ENCODE results near the gene MECP2.

MECP2 gene

DNA sequence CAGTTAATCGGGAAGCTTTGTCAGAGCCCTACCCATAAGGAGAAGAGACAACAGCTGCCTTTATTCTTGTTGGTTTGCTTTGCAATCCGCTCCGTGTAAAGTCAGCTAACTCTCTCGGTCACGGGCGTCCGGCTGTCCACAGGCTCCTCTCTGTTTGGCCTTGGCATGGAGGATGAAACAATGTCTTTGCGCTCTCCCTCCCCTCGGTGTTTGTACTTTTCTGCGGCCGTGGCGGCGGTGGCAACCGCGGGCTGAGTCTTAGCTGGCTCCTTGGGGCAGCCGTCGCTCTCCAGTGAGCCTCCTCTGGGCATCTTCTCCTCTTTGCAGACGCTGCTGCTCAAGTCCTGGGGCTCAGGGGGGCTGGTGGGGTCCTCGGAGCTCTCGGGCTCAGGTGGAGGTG lies 67.3 kb downstream of the MECP2 start:
- DNase-seq (ENCODE audit: insufficient read length, low spot score), result no peak
- TF ChIP-seq TAF1 (IDR thresholded peaks at IDR 0.05; ENCODE audit: low read depth, low read length) (no peak), POLR2A (IDR thresholded peaks at IDR 0.05; ENCODE audit: low read depth, low read length) (no peak), PAX5 (IDR thresholded peaks at IDR 0.05; ENCODE audit: insufficient read depth, low read length, severe bottlenecking) (no peak), POU2F2 (IDR thresholded peaks at IDR 0.05; ENCODE audit: low read depth, low read length) (no peak), SPI1 (IDR thresholded peaks at IDR 0.05; ENCODE audit: low read depth, low read length) (no peak), POLR2AphosphoS5 (IDR thresholded peaks at IDR 0.05; ENCODE audit: low read depth, low read length) (no peak)
- FAIRE-seq, result no peak

DNA sequence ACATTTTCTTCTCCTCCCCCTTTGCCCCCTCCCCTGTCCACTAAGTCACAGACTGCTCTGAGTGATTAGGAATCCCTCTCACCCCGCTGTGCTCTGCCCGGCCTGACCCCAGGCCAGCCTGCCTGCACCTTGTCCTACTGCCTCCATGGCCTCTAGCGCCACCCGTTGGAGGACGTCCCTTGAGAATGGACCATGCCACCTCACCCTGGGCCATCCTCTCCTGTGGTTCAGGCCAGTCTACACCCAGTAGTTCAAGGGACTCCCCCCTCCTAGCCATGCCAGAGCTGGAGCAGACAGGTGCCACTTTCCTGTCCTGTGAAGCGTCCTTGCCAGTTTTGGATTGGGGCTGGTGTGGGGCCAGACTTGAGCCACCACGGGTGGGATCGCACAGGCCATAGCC lies 68.1 kb downstream of the MECP2 start:
- no peak for FAIRE-seq
- TF ChIP-seq POLR2AphosphoS5 (IDR thresholded peaks at IDR 0.05; ENCODE audit: low read depth, low read length) (no peak), POLR2A (IDR thresholded peaks at IDR 0.05; ENCODE audit: low read depth, low read length) (no peak), POU2F2 (IDR thresholded peaks at IDR 0.05; ENCODE audit: low read depth, low read length) (no peak), SPI1 (IDR thresholded peaks at IDR 0.05; ENCODE audit: low read depth, low read length) (no peak), TAF1 (IDR thresholded peaks at IDR 0.05; ENCODE audit: low read depth, low read length) (no peak), PAX5 (IDR thresholded peaks at IDR 0.05; ENCODE audit: insufficient read depth, low read length, severe bottlenecking) (no peak)

DNA sequence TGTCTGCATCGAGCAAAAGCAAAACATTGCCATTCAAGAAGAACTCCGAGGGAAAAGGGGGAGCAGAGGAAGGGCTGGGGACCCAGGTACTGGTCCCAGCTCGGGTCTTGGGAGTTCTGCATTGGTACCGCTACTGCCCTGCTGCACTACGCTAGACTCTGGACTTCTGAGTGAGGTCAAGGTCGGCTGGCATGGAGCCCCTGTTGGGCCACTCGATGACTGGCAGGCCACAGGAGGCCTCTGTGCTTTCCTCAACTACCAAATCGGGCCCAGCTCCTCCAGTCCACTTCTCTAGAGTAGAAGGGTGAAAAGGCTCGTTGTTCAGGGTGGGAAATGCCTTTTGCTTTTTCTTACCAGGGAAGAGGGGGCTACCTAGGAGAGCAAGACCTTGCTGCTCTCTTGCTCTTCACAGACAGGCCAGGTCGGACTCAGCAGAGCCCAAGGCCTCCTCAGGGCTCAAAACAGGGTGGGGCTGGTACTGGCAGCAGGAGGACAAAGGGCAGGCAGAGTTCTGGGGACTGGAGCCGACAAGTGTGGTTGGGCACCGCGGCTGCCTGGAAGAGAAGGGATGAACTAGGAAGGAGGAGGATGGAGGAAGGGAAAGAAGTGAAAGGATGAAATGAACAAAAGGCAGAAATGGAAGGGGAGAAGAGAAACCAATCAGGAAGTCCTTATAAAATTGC lies 68.9 kb downstream of the MECP2 start:
- no peak for FAIRE-seq
- TF ChIP-seq POLR2A (IDR thresholded peaks at IDR 0.05; ENCODE audit: low read depth, low read length) (no peak), SPI1 (IDR thresholded peaks at IDR 0.05; ENCODE audit: low read depth, low read length) (no peak), POLR2AphosphoS5 (IDR thresholded peaks at IDR 0.05; ENCODE audit: low read depth, low read length) (no peak), PAX5 (IDR thresholded peaks at IDR 0.05; ENCODE audit: insufficient read depth, low read length, severe bottlenecking) (no peak), POU2F2 (IDR thresholded peaks at IDR 0.05; ENCODE audit: low read depth, low read length) (no peak), TAF1 (IDR thresholded peaks at IDR 0.05; ENCODE audit: low read depth, low read length) (no peak)
- no peak for DNase-seq (ENCODE audit: insufficient read length, low spot score)

More for the DNA sequence above, 68.1 kb downstream of the MECP2 start:
- DNase-seq (ENCODE audit: insufficient read length, low spot score), result no peak

DNA sequence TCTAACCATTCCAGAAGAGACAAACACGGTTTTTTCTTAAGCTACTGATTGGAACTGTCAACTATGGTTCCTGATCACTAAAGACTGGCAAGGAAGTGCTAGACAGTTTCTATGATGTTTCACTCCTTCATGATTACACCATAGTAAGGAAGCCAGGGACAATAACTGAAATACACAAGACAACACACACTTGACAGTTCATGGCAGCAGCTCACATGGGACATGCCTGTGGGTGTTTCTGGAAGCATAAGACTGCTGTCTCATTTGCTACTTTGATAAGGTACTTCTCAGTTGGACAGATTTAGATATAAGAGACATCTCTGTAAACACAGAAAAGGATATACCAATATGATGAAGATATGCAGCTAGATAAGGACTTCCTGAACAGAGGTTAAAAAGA lies 69.5 kb downstream of the MECP2 start:
- FAIRE-seq (no peak), DNase-seq (ENCODE audit: insufficient read length, low spot score) (no peak)
- TF ChIP-seq POLR2A (IDR thresholded peaks at IDR 0.05; ENCODE audit: low read depth, low read length), result no peak
- no peak for TF ChIP-seq TAF1 (IDR thresholded peaks at IDR 0.05; ENCODE audit: low read depth, low read length)
- no peak for TF ChIP-seq SPI1 (IDR thresholded peaks at IDR 0.05; ENCODE audit: low read depth, low read length)
- TF ChIP-seq PAX5 (IDR thresholded peaks at IDR 0.05; ENCODE audit: insufficient read depth, low read length, severe bottlenecking), result no peak

DNA sequence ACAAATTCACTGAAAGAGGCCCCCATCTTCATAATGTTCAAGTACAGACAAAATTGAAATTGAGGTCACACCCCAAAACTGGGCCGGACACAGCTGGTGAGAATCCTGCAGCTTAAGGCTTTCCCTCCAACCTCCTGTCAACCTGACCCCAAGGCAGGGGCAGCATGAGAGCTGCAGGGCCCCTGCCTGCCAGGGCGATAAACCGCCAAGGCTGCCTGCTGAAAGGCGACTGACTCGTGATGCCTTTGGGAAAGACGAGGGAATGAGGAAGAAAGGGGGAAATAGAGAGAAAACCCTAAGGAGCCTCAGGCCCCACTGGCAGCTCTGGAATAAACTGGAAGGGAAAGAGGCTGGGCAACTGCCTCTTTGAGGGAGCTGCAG lies 70.5 kb downstream of the MECP2 start:
- TF ChIP-seq SPI1 (IDR thresholded peaks at IDR 0.05; ENCODE audit: low read depth, low read length), result no peak
- FAIRE-seq (no peak), DNase-seq (ENCODE audit: insufficient read length, low spot score) (no peak)

DNA sequence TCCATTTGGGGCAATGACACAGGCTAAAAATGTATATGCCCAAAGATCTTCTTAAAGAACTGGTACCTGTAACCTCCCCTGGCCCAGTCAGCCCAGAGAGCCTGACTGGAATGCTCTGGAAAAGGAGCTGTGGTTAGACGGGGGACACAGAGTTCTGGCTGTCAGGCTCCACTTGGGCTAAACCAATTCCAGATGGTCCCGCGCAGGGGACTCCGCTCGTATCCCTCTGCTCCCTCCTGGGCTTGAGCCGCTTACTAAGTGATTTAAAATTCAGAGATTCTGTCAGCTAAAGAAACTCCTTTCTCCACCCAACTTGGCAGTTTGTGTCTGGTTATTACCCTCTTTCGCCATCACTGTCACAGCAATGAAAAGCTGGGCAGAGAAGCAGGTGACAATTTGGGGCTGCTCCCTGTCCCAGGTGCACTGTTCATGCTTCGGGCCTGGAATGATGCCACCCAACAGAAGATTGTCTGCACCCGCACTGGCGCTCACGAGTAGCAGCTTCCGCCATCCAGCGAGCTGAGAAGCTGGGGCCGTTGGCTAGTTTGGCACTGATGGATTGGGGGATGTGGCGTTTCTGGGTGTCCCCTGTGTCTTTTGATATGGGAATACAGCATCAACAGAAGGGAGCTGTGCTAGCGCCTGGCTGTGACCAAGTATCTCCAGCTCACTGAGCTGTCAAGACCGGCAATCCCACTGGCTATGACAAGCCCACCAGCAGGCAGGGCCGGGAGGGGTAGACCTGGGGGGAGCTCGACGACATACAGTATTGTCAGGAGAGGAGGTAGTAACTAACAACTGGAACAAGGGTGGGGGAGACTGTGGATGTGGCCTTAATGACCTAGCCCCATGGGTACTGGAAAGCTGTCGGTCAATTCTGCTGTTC lies 71.1 kb downstream of the MECP2 start:
- FAIRE-seq (peak; percentile 5), DNase-seq (ENCODE audit: insufficient read length, low spot score) (no peak)
- TF ChIP-seq PAX5 (IDR thresholded peaks at IDR 0.05; ENCODE audit: insufficient read depth, low read length, severe bottlenecking) (no peak), SPI1 (IDR thresholded peaks at IDR 0.05; ENCODE audit: low read depth, low read length) (no peak), POLR2A (IDR thresholded peaks at IDR 0.05; ENCODE audit: low read depth, low read length) (no peak), POLR2AphosphoS5 (IDR thresholded peaks at IDR 0.05; ENCODE audit: low read depth, low read length) (no peak), TAF1 (IDR thresholded peaks at IDR 0.05; ENCODE audit: low read depth, low read length) (no peak), POU2F2 (IDR thresholded peaks at IDR 0.05; ENCODE audit: low read depth, low read length) (no peak)

DNA sequence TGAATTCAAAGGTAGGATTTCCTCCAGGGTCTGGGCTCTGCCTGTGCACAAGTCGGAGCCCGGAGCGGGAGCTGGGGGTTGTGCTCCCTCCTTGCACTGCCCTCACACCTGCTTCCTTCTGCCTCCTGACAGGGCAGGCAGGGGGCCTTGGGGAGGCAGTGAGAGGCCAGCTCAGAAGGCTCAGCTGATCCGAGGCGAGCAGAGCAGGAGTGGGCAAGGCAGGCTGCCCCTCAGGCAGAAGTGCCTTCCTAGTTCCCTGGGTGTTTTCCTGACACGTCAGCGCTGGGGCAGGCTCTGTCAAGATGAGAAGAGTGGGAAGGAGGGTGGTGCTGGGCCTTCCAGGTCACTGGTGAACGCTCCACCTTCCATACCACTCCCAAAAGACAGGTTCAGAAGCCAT lies 72.3 kb downstream of the MECP2 start:
- FAIRE-seq (no peak), DNase-seq (ENCODE audit: insufficient read length, low spot score) (no peak)
- no peak for TF ChIP-seq POU2F2 (IDR thresholded peaks at IDR 0.05; ENCODE audit: low read depth, low read length)
- no peak for TF ChIP-seq POLR2AphosphoS5 (IDR thresholded peaks at IDR 0.05; ENCODE audit: low read depth, low read length)
- no peak for TF ChIP-seq TAF1 (IDR thresholded peaks at IDR 0.05; ENCODE audit: low read depth, low read length)
- TF ChIP-seq POLR2A (IDR thresholded peaks at IDR 0.05; ENCODE audit: low read depth, low read length), result no peak
- TF ChIP-seq PAX5 (IDR thresholded peaks at IDR 0.05; ENCODE audit: insufficient read depth, low read length, severe bottlenecking), result no peak
- TF ChIP-seq SPI1 (IDR thresholded peaks at IDR 0.05; ENCODE audit: low read depth, low read length), result no peak

DNA sequence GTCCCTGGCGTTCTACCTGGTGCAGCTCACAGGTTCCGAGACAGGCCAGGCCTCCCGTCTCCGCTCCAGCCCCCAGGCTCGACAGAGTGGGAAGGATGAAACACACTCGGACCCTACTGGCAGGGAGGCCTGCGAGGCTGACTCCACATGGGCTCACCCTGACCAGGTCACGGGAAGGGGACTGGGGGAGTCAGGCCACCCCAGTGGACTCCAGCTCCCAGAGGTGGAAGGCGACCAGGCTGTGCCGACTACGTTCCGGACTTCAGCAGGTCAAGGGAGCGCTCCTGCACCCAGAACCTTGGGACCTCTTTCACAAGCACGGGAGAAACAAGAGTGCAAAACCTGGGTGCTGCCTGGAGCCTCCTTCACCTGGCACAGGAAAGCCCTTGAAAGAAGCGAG lies 73.2 kb downstream of the MECP2 start:
- no peak for DNase-seq (ENCODE audit: insufficient read length, low spot score)
- no peak for FAIRE-seq
- TF ChIP-seq POLR2A (IDR thresholded peaks at IDR 0.05; ENCODE audit: low read depth, low read length), result no peak
- no peak for TF ChIP-seq PAX5 (IDR thresholded peaks at IDR 0.05; ENCODE audit: insufficient read depth, low read length, severe bottlenecking)
- TF ChIP-seq SPI1 (IDR thresholded peaks at IDR 0.05; ENCODE audit: low read depth, low read length), result no peak
- no peak for TF ChIP-seq POU2F2 (IDR thresholded peaks at IDR 0.05; ENCODE audit: low read depth, low read length)
- TF ChIP-seq POLR2AphosphoS5 (IDR thresholded peaks at IDR 0.05; ENCODE audit: low read depth, low read length), result no peak

DNA sequence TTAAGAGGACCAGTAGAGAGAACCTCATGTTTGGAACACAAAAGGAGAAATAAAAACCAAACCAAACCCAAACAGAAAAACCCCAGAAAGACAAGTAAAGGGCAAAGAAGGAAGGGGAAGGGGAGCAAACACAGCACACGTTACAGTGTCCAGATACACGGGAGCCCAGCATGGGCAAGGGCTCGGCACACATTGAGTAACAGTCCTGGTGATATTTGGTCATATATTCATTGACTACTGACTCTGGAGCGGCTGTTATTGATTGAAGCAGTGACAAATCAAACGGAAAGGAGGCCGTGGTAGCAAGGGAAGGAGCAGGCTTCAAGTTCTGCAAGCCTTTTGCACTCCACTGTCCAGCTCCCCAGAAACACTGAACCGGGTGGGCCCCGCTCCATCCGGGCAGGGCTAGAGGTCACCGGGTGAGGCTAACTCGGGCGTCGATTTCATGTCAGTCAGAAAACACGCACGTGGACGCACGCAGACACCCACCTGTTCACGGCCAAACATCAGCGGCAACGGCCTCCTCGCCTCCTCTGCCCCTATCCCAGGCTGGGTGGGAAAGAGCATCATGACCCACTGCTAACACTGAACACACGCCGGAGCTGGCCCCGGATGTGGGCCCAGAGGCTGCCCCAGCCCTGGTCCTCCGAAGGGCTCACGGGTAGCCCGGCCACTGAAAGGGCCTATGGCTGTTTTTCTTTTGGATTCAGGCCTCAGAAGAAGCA lies 74.1 kb downstream of the MECP2 start:
- FAIRE-seq (no peak), DNase-seq (ENCODE audit: insufficient read length, low spot score) (no peak)
- TF ChIP-seq TAF1 (IDR thresholded peaks at IDR 0.05; ENCODE audit: low read depth, low read length), result no peak
- TF ChIP-seq POU2F2 (IDR thresholded peaks at IDR 0.05; ENCODE audit: low read depth, low read length), result no peak
- no peak for TF ChIP-seq POLR2A (IDR thresholded peaks at IDR 0.05; ENCODE audit: low read depth, low read length)
- no peak for TF ChIP-seq PAX5 (IDR thresholded peaks at IDR 0.05; ENCODE audit: insufficient read depth, low read length, severe bottlenecking)
- no peak for TF ChIP-seq SPI1 (IDR thresholded peaks at IDR 0.05; ENCODE audit: low read depth, low read length)
- no peak for TF ChIP-seq POLR2AphosphoS5 (IDR thresholded peaks at IDR 0.05; ENCODE audit: low read depth, low read length)
